HepG2 (cell line): ENCODE measurements around the gene CITED2. TPM values are rescaled to one million over a fixed set of nuclear protein-coding genes. Genes with fewer than 3 reads are reported as not detected.

Experiments
- GATAD1 ChIP-seq: IDR thresholded peaks from 2 replicates; pipeline ENCODE4 v1.6.1; 2016; ENCODE audit warnings: missing genetic modification reagents, missing compliant biosample characterization
- HNRNPL ChIP-seq: fragments of 200-400 bp; formaldehyde crosslinking; IDR thresholded peaks from 2 replicates; pipeline ENCODE4 v1.6.1; 2017; ENCODE audit warnings: mild to moderate bottlenecking, low read depth, low read length
- IRF2 ChIP-seq: IDR thresholded peaks from 2 replicates; pipeline ENCODE4 v1.6.1; 2018; ENCODE audit warnings: missing genetic modification reagents, missing compliant biosample characterization
- MYC ChIP-seq: sonication (generic); formaldehyde crosslinking; IDR thresholded peaks from 2 replicates; pipeline ENCODE4 v1.9.0; 2021; ENCODE audit warnings: missing genetic modification reagents, borderline replicate concordance
- PAX8 ChIP-seq: sonication (generic); formaldehyde crosslinking; IDR thresholded peaks from 2 replicates; pipeline ENCODE4 v1.8.0; 2022; ENCODE audit warnings: mild to moderate bottlenecking, missing genetic modification reagents, borderline replicate concordance
- TRIM24 ChIP-seq: sonication (generic); formaldehyde crosslinking; IDR thresholded peaks from 2 replicates; pipeline ENCODE4 v1.8.0; 2022; ENCODE audit warnings: mild to moderate bottlenecking, missing genetic modification reagents
- ZBTB42 ChIP-seq: sonication (generic); formaldehyde crosslinking; IDR thresholded peaks from 2 replicates; pipeline ENCODE4 v1.5.0; 2020; ENCODE audit warnings: mild to moderate bottlenecking, missing genetic modification reagents
- ZNF205 ChIP-seq: IDR thresholded peaks from 2 replicates; pipeline ENCODE4 v1.6.1; 2018; ENCODE audit warnings: missing biosample characterization, missing genetic modification reagents
- ZNF282 ChIP-seq: fragments of 450-650 bp; IDR thresholded peaks from 2 replicates; pipeline ENCODE4 v1.6.1; 2018; ENCODE audit not compliant: partially characterized antibody
- ZNF430 ChIP-seq: sonication (generic); formaldehyde crosslinking; IDR thresholded peaks from 2 replicates; pipeline ENCODE4 v1.9.0; 2021; ENCODE audit warnings: mild to moderate bottlenecking, missing genetic modification reagents
- ZSCAN22 ChIP-seq: sonication (generic); formaldehyde crosslinking; IDR thresholded peaks from 2 replicates; pipeline ENCODE4 v1.4.0; 2020; ENCODE audit warnings: mild to moderate bottlenecking, missing genetic modification reagents
- polyA plus RNA-seq, 8 experiments: library from polyadenylated mRNA; depleted of rRNA in 3 of 8; stranded (reverse) in 7 of 8; unstranded in 1 of 8; fragments of >200 nt; fragmentation: Illumina TruSeq in 4 of 8; extraction: Trizol in 4 of 8; gene quantifications; 2 replicates each; pipeline versions ENCODE4 v1.2.1 to v1.2.3, GENCODE V29; 2011 to 2016; ENCODE audit warnings: low read depth in 4 of 8, missing spikeins in 1 of 8, mixed read lengths in 1 of 8; ENCODE audit not compliant: insufficient read depth in 1 of 8
- total RNA-seq, 5 experiments: library from RNA; depleted of rRNA; stranded (reverse); fragments of >200 nt; fragmentation: Illumina TruSeq; extraction: Trizol; gene quantifications; 2 replicates each; pipeline ENCODE4 v1.2.3, GENCODE V29; 2016; ENCODE audit warnings: low read depth in 1 of 5
- TF ChIP-seq, protein P1 (sequence below): sonication (generic); formaldehyde crosslinking; IDR thresholded peaks from 2 replicates; pipeline ENCODE4 v1.4.0; 2020; ENCODE audit warnings: missing genetic modification reagents
- TF ChIP-seq, protein P2 (sequence below): sonication (generic); formaldehyde crosslinking; IDR thresholded peaks from 2 replicates; pipeline ENCODE4 v1.8.1; 2022; ENCODE audit warnings: low read depth, mild to moderate bottlenecking, missing genetic modification reagents
- TF ChIP-seq, protein P3 (sequence below): IDR thresholded peaks from 2 replicates; pipeline ENCODE4 v1.6.1; 2016; ENCODE audit warnings: low read depth, control low read depth

CITED2 gene
- total and polyA plus RNA-seq, 2 of the 13 experiments (the other 11 are each of a cell fraction or from before 2014, with no cell fraction given): 17.6 to 57.2 TPM

DNA sequence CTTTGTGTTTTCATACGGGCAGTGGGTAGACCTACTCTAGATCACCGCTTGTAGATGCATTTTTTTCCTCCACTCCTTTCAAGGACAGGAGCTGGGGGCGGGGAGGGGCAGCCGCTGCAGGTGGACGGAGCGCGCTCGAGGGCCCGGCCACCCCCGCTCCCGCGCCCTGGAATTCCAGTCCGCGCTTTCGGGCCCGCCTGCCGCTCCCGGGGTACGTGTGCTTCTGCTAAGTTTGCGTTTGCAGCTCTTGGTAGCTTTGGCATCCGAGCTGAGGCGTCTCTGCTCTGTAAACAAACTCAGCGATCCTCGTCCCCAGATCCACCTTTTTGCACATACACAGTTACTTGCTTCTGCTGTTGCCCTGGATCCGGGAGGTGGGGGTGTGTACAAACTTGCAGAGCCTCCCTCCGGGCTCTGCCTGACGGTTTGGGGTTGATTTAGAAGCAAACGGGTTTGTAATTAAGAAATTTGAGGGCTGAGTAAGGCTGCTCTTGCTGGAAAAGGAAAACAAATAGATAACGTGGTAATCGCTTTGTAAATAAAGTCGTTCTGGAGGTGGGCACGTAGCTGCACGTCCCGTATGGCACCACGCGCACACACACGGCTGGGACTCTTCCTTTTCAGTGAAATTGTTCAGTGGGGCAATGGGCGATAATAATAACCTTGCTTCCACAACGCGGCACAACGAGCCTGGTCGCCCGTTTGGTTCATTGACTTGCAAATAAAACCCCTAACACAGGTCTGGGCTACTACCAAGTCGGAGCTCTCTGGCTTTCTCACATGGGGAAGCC, 973 bp upstream of the CITED2 start (continued):
- TF ChIP-seq, protein P1, sequence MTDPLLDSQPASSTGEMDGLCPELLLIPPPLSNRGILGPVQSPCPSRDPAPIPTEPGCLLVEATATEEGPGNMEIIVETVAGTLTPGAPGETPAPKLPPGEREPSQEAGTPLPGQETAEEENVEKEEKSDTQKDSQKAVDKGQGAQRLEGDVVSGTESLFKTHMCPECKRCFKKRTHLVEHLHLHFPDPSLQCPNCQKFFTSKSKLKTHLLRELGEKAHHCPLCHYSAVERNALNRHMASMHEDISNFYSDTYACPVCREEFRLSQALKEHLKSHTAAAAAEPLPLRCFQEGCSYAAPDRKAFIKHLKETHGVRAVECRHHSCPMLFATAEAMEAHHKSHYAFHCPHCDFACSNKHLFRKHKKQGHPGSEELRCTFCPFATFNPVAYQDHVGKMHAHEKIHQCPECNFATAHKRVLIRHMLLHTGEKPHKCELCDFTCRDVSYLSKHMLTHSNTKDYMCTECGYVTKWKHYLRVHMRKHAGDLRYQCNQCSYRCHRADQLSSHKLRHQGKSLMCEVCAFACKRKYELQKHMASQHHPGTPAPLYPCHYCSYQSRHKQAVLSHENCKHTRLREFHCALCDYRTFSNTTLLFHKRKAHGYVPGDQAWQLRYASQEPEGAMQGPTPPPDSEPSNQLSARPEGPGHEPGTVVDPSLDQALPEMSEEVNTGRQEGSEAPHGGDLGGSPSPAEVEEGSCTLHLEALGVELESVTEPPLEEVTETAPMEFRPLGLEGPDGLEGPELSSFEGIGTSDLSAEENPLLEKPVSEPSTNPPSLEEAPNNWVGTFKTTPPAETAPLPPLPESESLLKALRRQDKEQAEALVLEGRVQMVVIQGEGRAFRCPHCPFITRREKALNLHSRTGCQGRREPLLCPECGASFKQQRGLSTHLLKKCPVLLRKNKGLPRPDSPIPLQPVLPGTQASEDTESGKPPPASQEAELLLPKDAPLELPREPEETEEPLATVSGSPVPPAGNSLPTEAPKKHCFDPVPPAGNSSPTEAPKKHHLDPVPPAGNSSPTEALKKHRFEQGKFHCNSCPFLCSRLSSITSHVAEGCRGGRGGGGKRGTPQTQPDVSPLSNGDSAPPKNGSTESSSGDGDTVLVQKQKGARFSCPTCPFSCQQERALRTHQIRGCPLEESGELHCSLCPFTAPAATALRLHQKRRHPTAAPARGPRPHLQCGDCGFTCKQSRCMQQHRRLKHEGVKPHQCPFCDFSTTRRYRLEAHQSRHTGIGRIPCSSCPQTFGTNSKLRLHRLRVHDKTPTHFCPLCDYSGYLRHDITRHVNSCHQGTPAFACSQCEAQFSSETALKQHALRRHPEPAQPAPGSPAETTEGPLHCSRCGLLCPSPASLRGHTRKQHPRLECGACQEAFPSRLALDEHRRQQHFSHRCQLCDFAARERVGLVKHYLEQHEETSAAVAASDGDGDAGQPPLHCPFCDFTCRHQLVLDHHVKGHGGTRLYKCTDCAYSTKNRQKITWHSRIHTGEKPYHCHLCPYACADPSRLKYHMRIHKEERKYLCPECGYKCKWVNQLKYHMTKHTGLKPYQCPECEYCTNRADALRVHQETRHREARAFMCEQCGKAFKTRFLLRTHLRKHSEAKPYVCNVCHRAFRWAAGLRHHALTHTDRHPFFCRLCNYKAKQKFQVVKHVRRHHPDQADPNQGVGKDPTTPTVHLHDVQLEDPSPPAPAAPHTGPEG: peak; percentile 44; the same call in 1 of the 2 replicates
- TF ChIP-seq ZNF282 (no peak), ZNF430 (CRISPR knock-in tag) (no peak), ZSCAN22 (CRISPR knock-in tag) (peak; percentile 87; the same call in 1 of the 2 replicates), IRF2 (CRISPR knock-in tag) (peak; percentile 97), TRIM24 (CRISPR knock-in tag) (no peak), GATAD1 (CRISPR knock-in tag) (peak; percentile 66), PAX8 (CRISPR knock-in tag) (no peak), HNRNPL (peak; percentile 22; the same call in 1 of the 2 replicates), ZBTB42 (CRISPR knock-in tag) (0 out of 2 replicates have a peak, but pooled peaks have one; percentile 3), MYC (CRISPR knock-in tag) (peak; percentile 43; the same call in 1 of the 2 replicates), ZNF205 (CRISPR knock-in tag) (peak; percentile 95)
- TF ChIP-seq, protein P2, sequence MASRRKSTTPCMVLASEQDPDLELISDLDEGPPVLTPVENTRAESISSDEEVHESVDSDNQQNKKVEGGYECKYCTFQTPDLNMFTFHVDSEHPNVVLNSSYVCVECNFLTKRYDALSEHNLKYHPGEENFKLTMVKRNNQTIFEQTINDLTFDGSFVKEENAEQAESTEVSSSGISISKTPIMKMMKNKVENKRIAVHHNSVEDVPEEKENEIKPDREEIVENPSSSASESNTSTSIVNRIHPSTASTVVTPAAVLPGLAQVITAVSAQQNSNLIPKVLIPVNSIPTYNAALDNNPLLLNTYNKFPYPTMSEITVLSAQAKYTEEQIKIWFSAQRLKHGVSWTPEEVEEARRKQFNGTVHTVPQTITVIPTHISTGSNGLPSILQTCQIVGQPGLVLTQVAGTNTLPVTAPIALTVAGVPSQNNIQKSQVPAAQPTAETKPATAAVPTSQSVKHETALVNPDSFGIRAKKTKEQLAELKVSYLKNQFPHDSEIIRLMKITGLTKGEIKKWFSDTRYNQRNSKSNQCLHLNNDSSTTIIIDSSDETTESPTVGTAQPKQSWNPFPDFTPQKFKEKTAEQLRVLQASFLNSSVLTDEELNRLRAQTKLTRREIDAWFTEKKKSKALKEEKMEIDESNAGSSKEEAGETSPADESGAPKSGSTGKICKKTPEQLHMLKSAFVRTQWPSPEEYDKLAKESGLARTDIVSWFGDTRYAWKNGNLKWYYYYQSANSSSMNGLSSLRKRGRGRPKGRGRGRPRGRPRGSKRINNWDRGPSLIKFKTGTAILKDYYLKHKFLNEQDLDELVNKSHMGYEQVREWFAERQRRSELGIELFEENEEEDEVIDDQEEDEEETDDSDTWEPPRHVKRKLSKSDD (CRISPR knock-in tag): no peak; the same call in 1 of the 2 replicates
- TF ChIP-seq, protein P3, sequence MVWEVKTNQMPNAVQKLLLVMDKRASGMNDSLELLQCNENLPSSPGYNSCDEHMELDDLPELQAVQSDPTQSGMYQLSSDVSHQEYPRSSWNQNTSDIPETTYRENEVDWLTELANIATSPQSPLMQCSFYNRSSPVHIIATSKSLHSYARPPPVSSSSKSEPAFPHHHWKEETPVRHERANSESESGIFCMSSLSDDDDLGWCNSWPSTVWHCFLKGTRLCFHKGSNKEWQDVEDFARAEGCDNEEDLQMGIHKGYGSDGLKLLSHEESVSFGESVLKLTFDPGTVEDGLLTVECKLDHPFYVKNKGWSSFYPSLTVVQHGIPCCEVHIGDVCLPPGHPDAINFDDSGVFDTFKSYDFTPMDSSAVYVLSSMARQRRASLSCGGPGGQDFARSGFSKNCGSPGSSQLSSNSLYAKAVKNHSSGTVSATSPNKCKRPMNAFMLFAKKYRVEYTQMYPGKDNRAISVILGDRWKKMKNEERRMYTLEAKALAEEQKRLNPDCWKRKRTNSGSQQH (CRISPR knock-in tag): peak; percentile 55
